HG02798 (cell line): ENCODE results near the gene C1orf74.

Experiments used
- ATAC-seq: cut with Tn5 transposase; IDR thresholded peaks from one replicate; pipeline ENCODE4 v1.9.1; 2021; ENCODE audit warnings: mild to moderate bottlenecking; ENCODE audit not compliant: unreplicated experiment, poor library complexity

The C1orf74 gene

GRCh38 chr1:209774592-209774991 is 9.8 kb downstream of the C1orf74 start:
- ATAC-seq: peak; percentile 55

- no peak for ATAC-seq
Measured at GRCh38 chr1:209772126-209772525, 12.2 kb downstream of the C1orf74 start.

GRCh38 chr1:209770636-209771415 is 13.5 kb downstream of the C1orf74 start:
- no peak for ATAC-seq

- no peak for ATAC-seq
Measured at GRCh38 chr1:209769971-209770370, 14.4 kb downstream of the C1orf74 start.

DNA sequence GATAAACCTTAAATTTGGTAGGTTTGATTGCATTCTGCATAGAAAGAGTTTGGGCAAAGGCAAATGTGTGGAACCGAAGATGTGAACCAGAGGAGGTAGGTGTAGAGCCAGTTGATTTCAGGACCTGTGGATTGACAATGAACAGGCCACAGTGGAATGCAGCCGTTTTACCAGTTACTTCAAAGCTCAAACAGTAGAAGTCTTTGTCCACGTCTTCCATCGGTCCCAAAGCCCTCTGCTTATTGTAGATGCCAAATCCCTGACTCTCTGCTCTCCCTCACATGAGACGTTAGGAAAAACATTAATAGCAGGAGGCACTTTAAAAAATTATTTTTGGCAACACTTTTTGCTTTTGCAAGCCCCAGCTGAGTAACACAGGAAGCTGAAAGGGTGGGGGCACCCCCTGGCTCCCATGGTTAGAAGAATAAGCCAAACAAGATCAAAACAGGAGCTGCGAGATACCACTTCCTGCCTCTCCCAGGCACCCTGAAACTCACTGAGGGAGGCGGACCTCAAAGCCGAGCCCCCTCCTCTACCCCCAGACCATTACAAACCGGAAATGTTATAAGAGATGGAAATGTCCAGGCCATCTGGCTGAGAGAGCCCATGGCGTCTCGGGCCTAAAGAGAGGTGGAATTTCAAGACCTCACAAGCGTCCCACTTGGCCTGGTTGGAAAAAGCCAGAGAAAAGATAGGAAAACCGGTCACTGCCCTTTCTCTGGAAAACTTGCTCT is 15.0 kb downstream of the C1orf74 start:
- peak; percentile 76 for ATAC-seq

GRCh38 chr1:209768354-209768774 is 16.0 kb downstream of the C1orf74 start:
- peak; percentile 93 for ATAC-seq

- ATAC-seq: no peak
Measured at GRCh38 chr1:209767706-209768105, 16.7 kb downstream of the C1orf74 start.

- no peak for ATAC-seq
Measured at GRCh38 chr1:209767096-209767495, 17.3 kb downstream of the C1orf74 start.

DNA sequence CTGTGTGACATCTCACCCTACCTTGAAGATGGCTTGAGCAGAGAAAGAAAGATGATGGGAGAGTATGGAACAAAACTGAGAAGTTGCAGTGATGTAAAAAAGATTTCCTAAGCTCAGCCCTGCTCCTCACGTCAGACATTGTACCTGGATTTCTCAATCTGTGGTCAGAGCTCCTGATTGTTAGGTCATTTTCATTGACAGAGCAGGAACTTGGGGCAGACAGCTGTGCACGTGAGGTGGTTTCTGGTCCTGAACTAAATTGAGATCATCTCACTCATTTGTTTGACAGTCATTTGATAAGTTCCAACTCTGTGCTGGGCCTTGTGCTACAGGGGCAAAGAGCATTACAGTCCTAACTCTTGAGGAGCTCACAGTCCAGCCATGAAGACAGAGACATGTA is 18.3 kb downstream of the C1orf74 start:
- ATAC-seq: no peak

- no peak for ATAC-seq
Measured at GRCh38 chr1:209761011-209761635, 23.2 kb downstream of the C1orf74 start.

DNA sequence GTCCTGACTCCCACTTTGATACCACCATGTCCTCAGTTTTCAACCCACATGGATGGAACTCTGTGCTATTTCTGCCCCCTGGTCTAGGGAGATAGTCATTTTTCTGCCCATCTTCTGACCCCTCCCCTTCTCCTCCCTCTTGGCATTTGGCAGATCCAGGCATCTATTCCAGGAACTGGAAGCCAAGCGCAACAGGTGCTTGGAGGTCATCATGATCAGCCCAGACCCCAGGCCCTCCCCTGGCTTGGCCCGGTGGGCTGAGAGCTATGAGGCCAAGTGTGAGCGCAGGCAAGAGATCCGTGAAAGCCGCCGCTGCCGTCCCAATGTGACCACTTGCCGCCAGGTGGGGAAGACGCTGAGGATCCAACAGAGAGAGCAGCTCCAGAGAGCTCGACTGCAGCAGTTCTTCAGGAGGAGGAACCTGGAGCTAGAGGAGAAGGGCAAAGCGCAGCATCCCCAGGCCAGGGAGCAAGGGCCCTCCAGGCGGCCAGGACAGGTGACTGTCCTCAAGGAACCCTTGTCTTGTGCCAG is 24.5 kb downstream of the C1orf74 start:
- no peak for ATAC-seq

GRCh38 chr1:209758400-209758799 is 26.0 kb downstream of the C1orf74 start:
- no peak for ATAC-seq

DNA sequence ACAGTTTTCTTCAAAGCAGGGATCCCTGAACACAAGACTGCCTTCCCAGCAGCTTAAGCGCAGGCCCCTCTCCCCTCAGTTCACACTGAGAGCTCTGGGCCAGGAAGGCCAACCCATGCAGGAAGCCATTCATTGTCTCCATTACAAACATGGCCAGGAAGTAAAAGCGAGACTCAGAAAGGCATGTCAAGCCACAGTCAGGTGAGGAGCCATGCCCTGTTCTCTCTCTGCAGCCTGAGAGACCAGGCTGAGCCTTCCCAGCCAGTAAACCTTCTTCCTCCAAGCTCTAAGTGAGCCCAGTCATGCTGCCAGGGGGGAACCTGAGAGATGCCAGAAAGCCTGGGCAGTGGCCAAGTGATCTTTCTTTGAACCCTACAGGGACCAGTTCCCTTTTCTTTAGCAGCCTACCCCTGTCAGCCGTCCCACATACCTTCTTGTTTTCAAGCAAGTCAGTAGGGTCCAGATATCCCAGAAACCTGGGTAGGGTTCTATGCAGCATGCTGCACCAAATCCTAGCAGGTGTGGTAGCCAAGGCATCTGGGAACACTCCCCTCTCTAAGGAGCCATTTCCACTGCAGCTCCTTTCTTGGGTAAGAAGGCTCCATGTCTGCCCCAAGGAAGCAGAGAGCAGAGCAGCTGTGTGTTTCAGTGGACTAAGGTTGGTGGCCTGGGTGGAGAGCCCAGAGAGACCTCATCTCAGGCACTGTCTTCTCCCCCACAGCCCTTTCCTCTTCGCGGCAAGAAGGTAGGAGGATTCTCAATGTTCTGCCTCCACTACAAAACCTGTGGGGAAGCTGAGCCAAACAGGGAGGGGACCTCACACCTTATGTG is 27.5 kb downstream of the C1orf74 start:
- peak; percentile 34 for ATAC-seq

GRCh38 chr1:209755926-209756614 is 28.3 kb downstream of the C1orf74 start, which contains the start of gene TRAF3IP3:
TRAF3IP3 (plus strand) TSS chr1:209756053; CDS start chr1:209760040, 3,987 bp downstream.
- peak; percentile 81 for ATAC-seq

DNA sequence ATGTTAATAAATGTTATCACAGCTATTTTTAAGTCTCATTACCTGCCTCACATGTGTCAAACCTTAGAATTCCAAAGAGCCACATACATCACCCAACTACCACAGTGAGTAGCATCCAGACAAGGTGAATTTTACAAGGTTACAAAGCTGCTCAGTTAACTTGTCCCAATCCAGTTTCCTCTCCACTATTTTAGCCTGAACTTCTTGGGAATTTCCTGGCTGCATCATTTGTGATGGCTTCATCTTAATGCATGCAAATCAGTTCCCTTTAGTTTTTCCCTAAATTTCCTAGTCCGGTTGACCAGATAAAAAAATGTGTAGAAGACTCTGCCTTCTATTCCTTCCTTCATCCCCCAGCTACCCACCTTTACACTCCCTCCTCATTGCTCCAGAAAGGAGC is 29.1 kb downstream of the C1orf74 start:
- no peak for ATAC-seq

DNA sequence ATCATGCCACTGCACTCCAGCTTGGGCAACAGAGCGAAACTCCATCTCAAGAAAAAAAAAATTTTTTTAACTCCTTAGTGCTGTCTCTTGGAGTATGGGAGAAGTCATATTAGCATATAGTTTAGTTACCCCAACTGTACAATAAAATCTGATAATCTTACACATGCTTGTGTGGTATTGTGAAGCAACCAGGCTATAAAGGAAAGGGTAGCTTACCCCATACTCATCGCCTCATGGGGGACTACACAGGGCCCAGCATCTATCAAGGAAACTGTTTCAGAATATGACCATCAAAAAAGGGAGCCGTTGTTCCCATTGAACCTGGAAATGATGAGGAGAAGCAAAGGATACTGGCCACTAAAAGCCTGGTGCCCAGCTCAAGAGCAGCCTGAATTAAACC is 31.5 kb downstream of the C1orf74 start:
- ATAC-seq: no peak

GRCh38 chr1:209751627-209752231 is 32.6 kb downstream of the C1orf74 start:
- ATAC-seq: peak; percentile 49

DNA sequence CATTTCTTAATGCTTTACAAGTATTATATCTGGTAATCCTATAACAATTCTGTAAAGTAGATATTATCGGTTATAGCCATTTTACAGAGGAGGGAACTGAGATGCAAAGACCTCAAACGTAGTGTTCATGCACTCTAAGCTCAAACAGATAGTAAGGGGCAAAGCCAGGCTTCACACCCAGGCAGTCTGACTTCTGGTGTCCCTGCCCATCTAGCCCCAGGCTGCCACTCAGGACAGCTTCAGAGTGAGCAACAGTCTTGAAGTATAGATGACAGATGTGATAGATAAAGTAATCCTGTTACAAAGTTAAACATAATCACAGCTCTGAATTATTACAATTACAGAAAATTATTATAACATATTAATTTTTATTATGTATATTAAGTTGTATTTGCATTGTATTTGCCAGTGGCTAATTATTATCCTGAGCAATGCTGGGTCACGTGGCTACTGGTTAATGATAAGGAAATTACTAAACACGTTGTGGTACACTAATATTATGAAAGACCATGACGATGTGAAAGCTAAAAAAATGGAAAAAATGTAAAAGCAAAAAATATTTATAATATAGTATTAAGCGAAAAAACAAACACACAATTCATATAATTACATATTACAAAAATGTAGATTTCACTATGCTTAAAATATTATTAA is 34.6 kb downstream of the C1orf74 start:
- ATAC-seq: no peak

- ATAC-seq: no peak
Measured at GRCh38 chr1:209749205-209749604, 35.2 kb downstream of the C1orf74 start.
